22Rv1 (cell line): ENCODE measurements around the gene FCN3.

Experiments
- H3K27ac ChIP-seq: fragments of 450-650 bp; 2 replicates; pipeline ENCODE4 v1.5.1; 2017
- CTCF ChIP-seq: fragments of 450-650 bp; IDR thresholded peaks from 2 replicates; pipeline ENCODE4 v1.5.1; 2017; ENCODE audit warnings: mild to moderate bottlenecking
- ZFX ChIP-seq: fragments of 450-650 bp; IDR thresholded peaks from 2 replicates; pipeline ENCODE4 v1.6.1; 2017; ENCODE audit warnings: antibody characterized with exemption, borderline replicate concordance

Gene FCN3

GRCh38 chr1:27341525-27342252 is 32.9 kb downstream of the FCN3 start, which contains the start of gene SYTL1:
Gene SYTL1 (plus strand): TSS chr1:27342022. CDS start chr1:27345335, 3,313 bp downstream.
- TF ChIP-seq ZFX: no peak
- TF ChIP-seq CTCF: no peak
- H3K27ac ChIP-seq: peak within 1 kb of the TSS; percentile 76

DNA sequence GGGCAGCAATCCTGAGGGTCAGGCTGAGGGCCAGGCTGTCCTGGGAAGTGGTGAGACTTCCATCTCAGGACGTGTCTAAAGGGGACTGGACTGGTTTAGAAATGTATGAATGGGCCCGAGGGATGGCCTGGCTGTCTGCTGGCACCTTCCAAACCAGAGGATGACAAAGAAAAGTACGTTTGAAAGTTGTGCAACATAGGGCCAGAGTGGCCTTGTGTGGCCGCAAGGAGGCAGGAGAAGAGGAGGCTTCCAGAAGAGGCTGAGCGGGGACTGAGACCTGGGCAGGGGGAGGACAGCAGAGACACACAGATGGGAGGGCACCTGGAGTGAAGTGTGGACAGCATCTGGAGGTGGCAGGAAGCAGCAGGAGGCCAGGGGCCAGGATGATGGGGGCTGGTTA is 35.4 kb downstream of the FCN3 start:
- TF ChIP-seq ZFX: no peak
- H3K27ac ChIP-seq: no peak overlapping the region

DNA sequence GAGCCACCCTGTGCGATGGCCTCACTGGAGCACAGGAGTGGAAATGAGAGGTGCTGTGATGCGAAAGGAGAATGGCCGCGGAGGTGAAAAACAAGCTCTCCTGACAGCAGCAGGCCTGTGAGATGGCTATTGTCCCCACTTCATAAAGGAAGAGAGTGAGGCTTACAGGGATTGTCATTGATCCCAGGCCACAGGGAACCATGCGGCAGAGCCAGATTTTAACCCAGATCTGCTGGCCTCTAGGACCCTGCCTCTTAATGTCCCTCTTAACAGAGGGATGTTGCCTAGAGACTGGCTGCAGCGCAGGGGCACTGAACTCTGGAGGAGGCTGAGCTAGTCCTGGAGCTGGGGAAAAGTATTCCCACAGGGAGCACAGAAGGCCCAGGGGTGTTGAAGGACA is 35.9 kb downstream of the FCN3 start:
- TF ChIP-seq CTCF: no peak
- TF ChIP-seq ZFX: no peak
- H3K27ac ChIP-seq: no peak overlapping the region

- no peak for TF ChIP-seq ZFX
- no peak for TF ChIP-seq CTCF
Measured at GRCh38 chr1:27336756-27337155, 37.9 kb downstream of the FCN3 start.

GRCh38 chr1:27335506-27336422 is 38.9 kb downstream of the FCN3 start:
- H3K27ac ChIP-seq: no peak overlapping the region
- TF ChIP-seq ZFX: no peak
- no peak for TF ChIP-seq CTCF

More at GRCh38 chr1:27336756-27337155, 37.9 kb downstream of the FCN3 start:
- H3K27ac ChIP-seq: no peak overlapping the region

DNA sequence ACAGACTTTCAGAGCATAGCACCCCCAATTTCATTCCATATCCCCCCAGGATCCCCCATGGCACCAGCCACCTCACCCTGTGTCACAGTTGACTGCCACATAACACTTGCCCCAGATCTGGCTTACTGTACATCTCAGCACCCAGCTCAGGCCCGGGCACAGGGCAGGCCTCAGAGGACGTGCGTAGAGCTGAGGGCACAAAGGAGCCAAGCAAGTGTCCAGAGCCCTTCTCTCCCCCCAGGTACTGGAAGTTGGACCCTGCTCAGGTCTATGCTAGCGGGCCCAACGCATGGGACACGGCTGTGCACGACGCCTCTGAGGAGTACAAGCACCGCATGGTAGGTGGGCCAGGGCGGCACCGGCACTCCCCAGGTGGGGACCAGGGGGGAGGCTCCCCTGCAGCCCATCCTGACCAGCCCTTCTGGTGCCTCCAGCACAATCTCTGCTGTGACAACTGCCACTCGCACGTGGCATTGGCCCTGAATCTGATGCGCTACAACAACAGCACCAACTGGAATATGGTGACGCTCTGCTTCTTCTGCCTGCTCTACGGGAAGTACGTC is 40.8 kb downstream of the FCN3 start:
- TF ChIP-seq ZFX: no peak
- TF ChIP-seq CTCF: no peak

GRCh38 chr1:27332536-27333281 is 41.9 kb downstream of the FCN3 start:
- TF ChIP-seq ZFX (no peak), CTCF (peak; percentile 93)
- H3K27ac ChIP-seq: no peak overlapping the region

More for the DNA sequence above, 40.8 kb downstream of the FCN3 start:
- H3K27ac ChIP-seq: no peak overlapping the region
